Erythroblast (primary cell): ENCODE data around the gene CCDC117.

Experiments used
- GATA1 ChIP-seq: IDR thresholded peaks from 2 replicates; pipeline ENCODE4 v1.6.1; 2011; ENCODE audit warnings: low read depth, mild to moderate bottlenecking, control low read depth, low read length, moderate library complexity
- POLR2A ChIP-seq: IDR thresholded peaks from 2 replicates; pipeline ENCODE4 v1.6.1; 2011; ENCODE audit warnings: mild to moderate bottlenecking, low read length

DNA sequence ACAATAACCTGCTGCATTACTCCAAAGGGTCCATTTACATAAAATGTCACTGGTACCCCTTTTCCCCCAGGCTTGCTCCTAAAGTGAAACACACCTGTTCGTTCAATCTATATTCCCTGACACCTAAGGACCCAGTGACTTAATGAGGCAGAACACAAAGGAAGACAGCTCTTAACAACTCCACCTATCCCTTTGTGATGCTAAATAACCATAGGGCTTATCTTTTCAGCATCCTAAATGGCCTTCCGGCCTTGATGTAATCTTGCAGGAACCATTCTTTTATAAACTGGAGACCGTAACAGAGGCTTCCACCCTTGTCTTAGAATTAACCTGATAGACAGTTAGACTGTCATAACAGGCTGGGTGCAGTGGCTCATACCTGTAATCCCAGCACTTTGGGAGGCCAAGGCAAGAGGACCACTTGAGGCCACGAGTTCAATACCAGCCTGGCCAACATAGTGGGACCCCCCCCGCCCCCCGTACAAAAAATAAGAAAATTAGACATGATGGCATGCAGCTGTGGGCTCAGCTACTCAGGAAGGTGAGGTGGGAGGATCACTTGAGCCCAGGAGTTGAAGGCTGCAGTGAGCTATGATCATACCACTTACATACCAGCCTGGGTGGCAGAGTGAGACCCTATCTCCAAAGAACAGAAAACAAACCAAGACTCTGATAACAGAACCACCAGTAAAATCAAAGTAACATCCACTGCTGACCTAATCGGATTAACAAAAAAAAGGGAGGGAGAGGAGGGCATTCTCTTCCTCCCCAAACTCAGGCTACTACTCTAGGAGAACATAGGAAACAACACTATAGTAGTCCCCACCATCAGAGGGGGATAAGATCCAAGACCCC is 36.0 kb upstream of the CCDC117 start:
- no peak for TF ChIP-seq POLR2A
- TF ChIP-seq GATA1: no peak
